DND-41 (cell line): ENCODE data around the gene DGKG.

Source experiments
- CTCF ChIP-seq: IDR thresholded peaks from 2 replicates; pipeline ENCODE4 v1.5.1; 2012; ENCODE audit warnings: borderline replicate concordance, low read length, moderate library complexity, mild to moderate bottlenecking; ENCODE audit not compliant: poor library complexity, severe bottlenecking; ENCODE audit errors: extremely low read depth
- EZH2 ChIP-seq: IDR thresholded peaks from 3 replicates; pipeline ENCODE4 v1.6.1; 2012; ENCODE audit warnings: borderline replicate concordance, low read depth, mild to moderate bottlenecking, moderate library complexity, low read length, inconsistent platforms; ENCODE audit not compliant: severe bottlenecking

DNA sequence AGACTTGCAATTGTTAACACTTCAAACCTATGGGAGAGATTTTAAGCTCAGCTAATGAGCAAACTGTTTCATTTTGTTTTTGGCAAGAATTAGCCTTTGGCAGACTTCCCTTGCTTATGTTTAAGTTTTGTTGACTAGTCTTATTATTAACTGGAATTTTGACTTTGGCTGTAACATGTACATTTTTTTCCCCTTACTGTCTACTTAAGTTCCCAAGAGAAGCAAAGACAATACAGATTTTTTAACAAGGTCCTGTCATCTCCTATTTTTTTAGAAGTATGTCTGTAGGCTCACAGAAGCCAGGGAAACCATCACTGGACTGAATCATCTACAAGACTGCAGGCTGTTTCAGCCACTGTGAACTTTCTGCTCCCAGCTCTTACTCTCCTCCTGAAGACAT is 74.3 kb downstream of the DGKG start:
- TF ChIP-seq EZH2, result no peak
- TF ChIP-seq CTCF, result no peak
